Activated B cell treated with CpG ODN at 0.5 μM for 24 hours (primary cell): ENCODE measurements around the gene TAGAP. TPM values are rescaled to one million over a fixed set of nuclear protein-coding genes. Genes with fewer than 3 reads are reported as not detected.

ENCODE experiments used
- ATAC-seq: fragments of 200-7000 bp; cut with Tn5 transposase; one replicate; pipeline ENCODE4 v1.10.0; 2021; ENCODE audit warnings: low read depth, mild to moderate bottlenecking, moderate library complexity
- CTCF ChIA-PET: fragments of 350-600 bp; sonication (Branson Sonifier 250); formaldehyde crosslinking; loops from one replicate; lab custom pipeline; 2021; ENCODE audit warnings: antibody characterized with exemption; lab: Charles Lee
- POLR2A ChIA-PET: fragments of 350-600 bp; sonication (Branson Sonifier 250); formaldehyde crosslinking; loops from one replicate; lab custom pipeline; 2021; ENCODE audit warnings: antibody characterized with exemption; lab: Charles Lee
- DNase-seq: peaks from one replicate; pipeline ENCODE4 v3.0.0; 2022
- H3K27ac Mint-ChIP-seq: one replicate; pipeline ENCODE4 v1.8.0; 2020; ENCODE audit warnings: mixed read lengths
- H3K27me3 Mint-ChIP-seq: one replicate; pipeline ENCODE4 v1.8.0; 2021; ENCODE audit warnings: mixed read lengths
- H3K36me3 Mint-ChIP-seq: one replicate; pipeline ENCODE4 v1.8.0; 2021; ENCODE audit warnings: low read depth, mixed read lengths
- H3K4me1 Mint-ChIP-seq: one replicate; pipeline ENCODE4 v1.8.0; 2021; ENCODE audit warnings: mixed read lengths
- H3K4me3 Mint-ChIP-seq: one replicate; pipeline ENCODE4 v1.8.0; 2020; ENCODE audit warnings: mild to moderate bottlenecking, mixed read lengths
- H3K9me3 Mint-ChIP-seq: one replicate; pipeline ENCODE4 v1.8.0; 2020; ENCODE audit warnings: mixed read lengths
- intact Hi-C: fragments of 100-400 bp; cut with micrococcal nuclease; formaldehyde crosslinking; loops from one replicate; pipeline ENCODE4 v1.15.1; 2024
- total RNA-seq: library from RNA; stranded (reverse); gene quantifications from 2 replicates; pipeline ENCODE4 v1.2.3, GENCODE V29; 2022
- TF ChIP-seq, protein P1 (sequence below): fragments of 200-600 bp; IDR thresholded peaks from one replicate; pipeline ENCODE4 v1.8.0; 2022; ENCODE audit warnings: antibody characterized with exemption, mild to moderate bottlenecking

The TAGAP gene
- total RNA-seq, 1 donor from 2014 or later = 129 TPM

DNA sequence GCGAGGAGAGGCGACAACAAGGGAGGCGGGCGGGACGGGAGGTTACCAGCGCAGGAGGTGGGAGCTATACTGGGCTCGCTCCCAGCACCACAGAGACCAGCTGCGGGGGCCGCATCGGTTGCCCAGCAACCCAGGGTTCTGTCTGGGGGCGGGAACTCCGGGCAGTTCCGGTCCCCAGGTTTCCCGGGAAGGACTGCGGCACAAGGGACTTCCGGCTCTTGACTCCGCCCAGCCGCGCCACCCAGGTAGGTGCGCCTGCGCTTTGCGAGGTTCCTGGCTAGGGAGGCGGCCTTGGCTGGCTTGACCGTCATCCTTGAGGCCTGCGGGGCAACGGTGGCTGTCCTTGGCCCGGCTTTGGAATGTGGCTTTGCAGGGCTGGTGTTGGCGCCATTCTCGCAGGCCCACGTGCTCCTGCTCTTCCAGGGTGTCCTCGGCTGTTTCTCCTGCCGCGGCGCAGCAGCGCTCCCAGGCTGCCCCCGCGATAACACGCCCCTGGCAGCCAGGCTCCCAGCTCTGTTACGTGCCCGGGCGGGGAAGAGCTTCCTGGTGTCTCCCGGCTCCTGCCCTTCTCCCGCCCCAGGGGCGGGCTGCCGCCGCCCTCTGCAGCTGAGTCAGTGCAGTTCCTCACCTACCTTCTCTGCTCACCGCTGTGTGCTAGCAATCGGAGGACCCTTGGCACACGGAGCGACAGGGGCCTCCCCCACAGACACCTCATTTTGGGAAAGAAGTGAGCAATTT is 45.0 kb downstream of the TAGAP start, which contains the start of gene RSPH3:
Gene RSPH3, minus strand, starts transcription at position 537 of the 738 bp plus-strand sequence. CDS start 652 bp downstream, outside the sequence.
- Mint-ChIP-seq H3K4me3 (peak within 1 kb of the TSS; percentile 94), H3K27me3 (no peaks in the 10 kb centered on the region), H3K4me1 (peaks cover 27% of the 10 kb centered on the region), H3K36me3 (peaks cover 3% of the 10 kb centered on the region), H3K9me3 (no peaks in the 10 kb centered on the region), H3K27ac (peak within 1 kb of the TSS; percentile 85)
- POLR2A ChIA-PET = interaction anchor here (0.5 to 2.6 kb wide), 32 partner anchors 8 to 790 kb away, joined by 3 to 19 read pairs (median 5); partner anchors contain the start of genes EZR, TAGAP, TCP1 and WTAP
- DNase-seq (peak; percentile 87), ATAC-seq (peak; percentile 90)
- TF ChIP-seq, protein P1, sequence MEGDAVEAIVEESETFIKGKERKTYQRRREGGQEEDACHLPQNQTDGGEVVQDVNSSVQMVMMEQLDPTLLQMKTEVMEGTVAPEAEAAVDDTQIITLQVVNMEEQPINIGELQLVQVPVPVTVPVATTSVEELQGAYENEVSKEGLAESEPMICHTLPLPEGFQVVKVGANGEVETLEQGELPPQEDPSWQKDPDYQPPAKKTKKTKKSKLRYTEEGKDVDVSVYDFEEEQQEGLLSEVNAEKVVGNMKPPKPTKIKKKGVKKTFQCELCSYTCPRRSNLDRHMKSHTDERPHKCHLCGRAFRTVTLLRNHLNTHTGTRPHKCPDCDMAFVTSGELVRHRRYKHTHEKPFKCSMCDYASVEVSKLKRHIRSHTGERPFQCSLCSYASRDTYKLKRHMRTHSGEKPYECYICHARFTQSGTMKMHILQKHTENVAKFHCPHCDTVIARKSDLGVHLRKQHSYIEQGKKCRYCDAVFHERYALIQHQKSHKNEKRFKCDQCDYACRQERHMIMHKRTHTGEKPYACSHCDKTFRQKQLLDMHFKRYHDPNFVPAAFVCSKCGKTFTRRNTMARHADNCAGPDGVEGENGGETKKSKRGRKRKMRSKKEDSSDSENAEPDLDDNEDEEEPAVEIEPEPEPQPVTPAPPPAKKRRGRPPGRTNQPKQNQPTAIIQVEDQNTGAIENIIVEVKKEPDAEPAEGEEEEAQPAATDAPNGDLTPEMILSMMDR = no peak
- intact Hi-C loops = no loop called here
- CTCF ChIA-PET = interaction anchor here (0.9 to 2.7 kb wide), 8 partner anchors 9 to 340 kb away, joined by 3 to 16 read pairs (median 4); no protein-coding TSS in a partner anchor

DNA sequence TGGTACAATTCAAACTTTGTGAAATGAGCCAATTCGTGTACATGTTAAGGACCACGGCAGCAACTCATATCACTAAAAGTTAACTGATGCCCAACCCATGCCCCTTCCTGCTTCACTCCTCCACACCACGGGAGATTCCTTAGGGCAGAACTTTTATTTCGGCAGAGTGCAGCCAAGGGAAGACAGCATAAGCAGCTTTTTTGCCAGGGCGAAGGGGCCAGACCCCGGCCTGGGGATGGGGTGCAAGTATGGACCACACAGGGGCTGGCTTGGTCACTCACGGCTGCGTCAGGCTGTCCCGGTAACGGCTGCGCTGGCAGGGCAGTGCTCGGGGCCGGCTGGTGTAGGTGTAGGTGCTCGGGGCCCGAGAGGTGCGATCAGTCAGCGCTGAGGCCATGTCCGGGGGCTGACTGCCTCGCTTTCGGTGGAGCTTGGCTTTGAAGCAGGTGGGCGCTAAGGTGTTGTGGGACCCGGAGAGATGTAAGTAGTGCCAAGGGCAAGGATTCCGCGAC is 45.6 kb downstream of the TAGAP start:
- DNase-seq (no peak), ATAC-seq (peak; percentile 33)
- TF ChIP-seq, protein P1 = no peak
- ChIA-PET CTCF (interaction anchor here (1.4 to 2.7 kb wide), 3 partner anchors 10 to 136 kb away, joined by 4 to 16 read pairs (median 16); no protein-coding TSS in a partner anchor), POLR2A (interaction anchor here (0.5 to 2.6 kb wide), 23 partner anchors 14 to 790 kb away, joined by 3 to 19 read pairs (median 5); partner anchors contain the start of genes EZR, TAGAP, TCP1 and WTAP)
- peaks cover 3% of the 10 kb centered on the region for H3K36me3 Mint-ChIP-seq
- intact Hi-C loops = no loop called here
- no peaks in the 10 kb centered on the region for H3K9me3 Mint-ChIP-seq
- H3K4me3 Mint-ChIP-seq = peak overlapping the region; percentile 94
- H3K4me1 Mint-ChIP-seq = peaks cover 28% of the 10 kb centered on the region
- H3K27ac Mint-ChIP-seq = peak overlapping the region; percentile 85
- H3K27me3 Mint-ChIP-seq = no peaks in the 10 kb centered on the region

DNA sequence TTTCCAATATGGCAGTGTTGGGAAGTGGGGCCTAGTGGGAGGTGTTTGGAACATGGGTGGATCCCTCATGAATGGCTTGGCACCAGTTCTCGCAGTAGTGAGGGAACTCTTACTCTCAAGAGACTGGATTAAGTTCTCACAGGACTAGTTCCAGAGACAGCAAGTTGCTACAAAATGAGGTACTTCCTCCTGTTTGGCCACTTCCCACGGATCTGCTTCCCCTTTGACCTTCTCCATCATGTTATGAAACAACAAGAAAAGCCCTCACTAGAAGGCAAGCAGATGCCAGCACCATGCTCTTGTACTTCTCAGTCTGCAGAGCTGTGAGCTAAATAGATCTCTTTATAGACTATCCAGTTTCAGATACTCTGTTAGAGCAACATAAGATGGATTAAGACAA is 47.9 kb downstream of the TAGAP start:
- POLR2A ChIA-PET = interaction anchor here (0.5 to 0.7 kb wide), 2 partner anchors 238 to 779 kb away, joined by 3 read pairs; no protein-coding TSS in a partner anchor
- no peaks in the 10 kb centered on the region for H3K27me3 Mint-ChIP-seq
- H3K4me1 Mint-ChIP-seq = peaks cover 28% of the 10 kb centered on the region
- peaks cover 3% of the 10 kb centered on the region for H3K36me3 Mint-ChIP-seq
- TF ChIP-seq, protein P1 = no peak
- H3K9me3 Mint-ChIP-seq = no peaks in the 10 kb centered on the region
- no peak overlapping the region for H3K4me3 Mint-ChIP-seq
- DNase-seq (no peak), ATAC-seq (no peak)
- CTCF ChIA-PET = no interaction called here
- H3K27ac Mint-ChIP-seq = no peak overlapping the region
- intact Hi-C loops = no loop called here

DNA sequence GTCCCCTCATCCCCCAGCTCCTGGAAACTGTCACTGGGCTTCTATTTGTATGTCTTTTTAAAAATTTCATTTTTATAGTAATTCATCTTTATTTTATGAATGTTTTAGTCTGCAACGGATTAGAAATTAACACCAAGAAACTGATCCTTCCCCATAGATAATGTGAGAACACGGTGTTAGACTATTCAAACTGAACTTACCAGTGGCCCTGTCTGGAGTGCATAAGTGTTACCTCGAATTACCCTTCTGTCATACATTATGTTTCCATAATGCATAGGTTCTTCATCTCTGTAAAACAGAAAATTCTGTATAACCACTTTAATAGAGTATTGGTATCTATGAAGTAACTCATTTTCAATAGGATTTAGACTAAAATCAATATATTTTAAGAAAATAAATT is 51.2 kb downstream of the TAGAP start:
- no peak overlapping the region for H3K27ac Mint-ChIP-seq

More for the DNA sequence above, 51.2 kb downstream of the TAGAP start:
- ATAC-seq (no peak), DNase-seq (no peak)
- Mint-ChIP-seq H3K27me3 (no peaks in the 10 kb centered on the region), H3K4me3 (no peak overlapping the region), H3K4me1 (peaks cover 10% of the 10 kb centered on the region), H3K9me3 (no peaks in the 10 kb centered on the region), H3K36me3 (no peaks in the 10 kb centered on the region)
- TF ChIP-seq, protein P1 = no peak
- ChIA-PET POLR2A (interaction anchor here (0.6 to 0.7 kb wide), 2 partner anchors 64 to 1423 kb away, joined by 3 to 6 read pairs; no protein-coding TSS in a partner anchor), CTCF (interaction anchor here (0.6 kb wide), 1 partner anchor 263 kb away, joined by 3 read pairs; no protein-coding TSS in a partner anchor)
- intact Hi-C loops = no loop called here
